ENCODE results near the gene ABCA5.

ABCA5 gene, protein sequence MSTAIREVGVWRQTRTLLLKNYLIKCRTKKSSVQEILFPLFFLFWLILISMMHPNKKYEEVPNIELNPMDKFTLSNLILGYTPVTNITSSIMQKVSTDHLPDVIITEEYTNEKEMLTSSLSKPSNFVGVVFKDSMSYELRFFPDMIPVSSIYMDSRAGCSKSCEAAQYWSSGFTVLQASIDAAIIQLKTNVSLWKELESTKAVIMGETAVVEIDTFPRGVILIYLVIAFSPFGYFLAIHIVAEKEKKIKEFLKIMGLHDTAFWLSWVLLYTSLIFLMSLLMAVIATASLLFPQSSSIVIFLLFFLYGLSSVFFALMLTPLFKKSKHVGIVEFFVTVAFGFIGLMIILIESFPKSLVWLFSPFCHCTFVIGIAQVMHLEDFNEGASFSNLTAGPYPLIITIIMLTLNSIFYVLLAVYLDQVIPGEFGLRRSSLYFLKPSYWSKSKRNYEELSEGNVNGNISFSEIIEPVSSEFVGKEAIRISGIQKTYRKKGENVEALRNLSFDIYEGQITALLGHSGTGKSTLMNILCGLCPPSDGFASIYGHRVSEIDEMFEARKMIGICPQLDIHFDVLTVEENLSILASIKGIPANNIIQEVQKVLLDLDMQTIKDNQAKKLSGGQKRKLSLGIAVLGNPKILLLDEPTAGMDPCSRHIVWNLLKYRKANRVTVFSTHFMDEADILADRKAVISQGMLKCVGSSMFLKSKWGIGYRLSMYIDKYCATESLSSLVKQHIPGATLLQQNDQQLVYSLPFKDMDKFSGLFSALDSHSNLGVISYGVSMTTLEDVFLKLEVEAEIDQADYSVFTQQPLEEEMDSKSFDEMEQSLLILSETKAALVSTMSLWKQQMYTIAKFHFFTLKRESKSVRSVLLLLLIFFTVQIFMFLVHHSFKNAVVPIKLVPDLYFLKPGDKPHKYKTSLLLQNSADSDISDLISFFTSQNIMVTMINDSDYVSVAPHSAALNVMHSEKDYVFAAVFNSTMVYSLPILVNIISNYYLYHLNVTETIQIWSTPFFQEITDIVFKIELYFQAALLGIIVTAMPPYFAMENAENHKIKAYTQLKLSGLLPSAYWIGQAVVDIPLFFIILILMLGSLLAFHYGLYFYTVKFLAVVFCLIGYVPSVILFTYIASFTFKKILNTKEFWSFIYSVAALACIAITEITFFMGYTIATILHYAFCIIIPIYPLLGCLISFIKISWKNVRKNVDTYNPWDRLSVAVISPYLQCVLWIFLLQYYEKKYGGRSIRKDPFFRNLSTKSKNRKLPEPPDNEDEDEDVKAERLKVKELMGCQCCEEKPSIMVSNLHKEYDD (N-terminal part only)

DNA sequence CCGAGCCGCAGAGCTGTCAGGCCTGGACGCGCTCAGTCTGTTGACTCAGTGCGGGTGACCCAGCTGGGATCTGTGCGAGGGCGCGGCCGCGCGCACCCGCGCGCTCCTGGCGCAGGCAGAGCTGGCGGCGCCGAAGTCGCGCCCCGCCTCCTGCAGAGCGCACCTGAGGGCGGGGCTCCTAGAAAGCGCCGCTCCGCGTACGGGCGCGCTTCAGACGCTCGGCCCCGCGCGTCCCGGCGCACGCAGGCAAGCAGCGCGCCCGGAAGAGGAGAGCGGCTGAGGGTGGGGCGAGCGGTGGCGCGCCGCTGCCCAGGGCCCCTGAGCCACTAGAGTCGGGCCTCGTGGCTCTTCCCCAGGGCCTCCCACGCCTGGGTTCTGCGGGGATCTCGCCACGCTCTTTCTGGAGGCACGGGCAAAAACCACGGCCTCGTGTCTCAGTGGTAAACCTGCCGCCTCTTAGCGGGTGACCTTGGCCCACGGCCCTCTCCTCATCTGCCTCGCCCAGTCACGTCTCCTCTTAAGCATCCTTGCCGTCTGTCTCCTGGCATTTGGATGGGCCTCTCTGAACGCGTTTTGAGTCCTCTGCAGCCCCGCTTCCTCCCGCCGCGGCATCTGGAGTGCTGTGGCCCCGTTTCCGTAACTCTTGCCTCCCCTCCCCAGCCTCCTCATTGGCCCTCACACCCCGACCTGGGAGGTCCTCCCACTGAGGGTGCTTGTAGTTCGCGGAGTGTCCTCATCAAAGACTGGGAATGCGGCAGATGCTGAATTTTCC lies at the start of gene ABCA5:
ABCA5 (minus strand) TSS at position 74 of the 772 bp plus-strand sequence. CDS start 12,718 bp downstream, outside the sequence.
- no peaks in the 10 kb centered on the region for H3K27me3 ChIP-seq (ENCODE audit: control insufficient read depth, insufficient read depth, low read length)
- peak within 1 kb of the TSS; percentile 95 for H3K9ac ChIP-seq (ENCODE audit: low read length)
- no peaks in the 10 kb centered on the region for H3K36me3 ChIP-seq (ENCODE audit: control insufficient read depth, insufficient read depth, low read length)
- H3K27ac ChIP-seq (ENCODE audit: low read depth, low read length): peak within 1 kb of the TSS; percentile 87
- peaks cover 3% of the 10 kb centered on the region for H3K4me1 ChIP-seq (ENCODE audit: control insufficient read depth, insufficient read depth, low read length)
- H3K4me3 ChIP-seq (ENCODE audit: low read length): peak within 1 kb of the TSS; percentile 98

DNA sequence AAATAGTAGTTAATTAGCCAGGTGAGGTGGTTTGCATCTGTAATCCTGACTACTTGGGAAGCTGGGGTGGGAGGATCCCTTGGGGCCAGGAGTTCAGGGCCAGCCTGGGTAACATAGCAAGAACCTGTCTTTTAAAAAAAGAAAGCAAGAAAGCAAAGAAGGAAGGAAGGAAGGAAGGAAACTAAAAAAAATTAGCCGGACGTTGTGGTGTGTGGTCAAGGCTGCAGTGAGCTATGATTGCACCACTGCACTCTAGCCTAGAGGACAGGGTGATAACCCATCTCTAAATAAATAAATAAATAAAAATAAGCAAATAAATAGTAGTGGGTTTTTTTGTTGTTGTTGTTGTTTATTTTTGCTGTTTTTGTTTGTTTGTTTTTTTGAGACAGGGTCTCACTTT lies 48.3 kb upstream of the ABCA5 start:
- Histone ChIP-seq H3K4me3 (ENCODE audit: low read length) (no peak overlapping the region), H3K36me3 (ENCODE audit: control insufficient read depth, insufficient read depth, low read length) (no peaks in the 10 kb centered on the region), H3K27me3 (ENCODE audit: control insufficient read depth, insufficient read depth, low read length) (no peaks in the 10 kb centered on the region), H3K9ac (ENCODE audit: low read length) (no peak overlapping the region), H3K27ac (ENCODE audit: low read depth, low read length) (no peak overlapping the region), H3K4me1 (ENCODE audit: control insufficient read depth, insufficient read depth, low read length) (no peaks in the 10 kb centered on the region)

DNA sequence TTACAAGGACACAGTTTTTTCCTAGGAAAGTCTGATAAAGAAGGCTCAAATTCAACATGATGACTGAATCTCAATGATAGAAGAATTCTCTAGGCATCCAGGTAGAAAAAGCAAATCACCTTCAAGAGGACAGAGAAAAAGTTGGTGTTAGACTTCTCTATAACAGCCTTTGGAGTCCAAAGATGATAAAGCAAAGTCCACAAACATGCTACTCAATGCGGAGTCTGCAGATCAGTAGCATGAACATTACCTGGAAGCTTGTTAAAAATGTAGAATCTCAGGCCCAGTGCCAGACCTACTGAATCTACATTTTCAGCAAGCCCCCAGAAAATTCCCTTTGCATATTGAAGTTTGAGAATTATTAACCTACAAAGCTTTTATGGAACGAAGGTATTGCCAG lies 46.1 kb upstream of the ABCA5 start:
- H3K9ac ChIP-seq (ENCODE audit: low read length): no peak overlapping the region
- no peaks in the 10 kb centered on the region for H3K4me1 ChIP-seq (ENCODE audit: control insufficient read depth, insufficient read depth, low read length)
- H3K27ac ChIP-seq (ENCODE audit: low read depth, low read length): no peak overlapping the region
- H3K4me3 ChIP-seq (ENCODE audit: low read length): no peak overlapping the region
- H3K36me3 ChIP-seq (ENCODE audit: control insufficient read depth, insufficient read depth, low read length): no peaks in the 10 kb centered on the region
- no peaks in the 10 kb centered on the region for H3K27me3 ChIP-seq (ENCODE audit: control insufficient read depth, insufficient read depth, low read length)

DNA sequence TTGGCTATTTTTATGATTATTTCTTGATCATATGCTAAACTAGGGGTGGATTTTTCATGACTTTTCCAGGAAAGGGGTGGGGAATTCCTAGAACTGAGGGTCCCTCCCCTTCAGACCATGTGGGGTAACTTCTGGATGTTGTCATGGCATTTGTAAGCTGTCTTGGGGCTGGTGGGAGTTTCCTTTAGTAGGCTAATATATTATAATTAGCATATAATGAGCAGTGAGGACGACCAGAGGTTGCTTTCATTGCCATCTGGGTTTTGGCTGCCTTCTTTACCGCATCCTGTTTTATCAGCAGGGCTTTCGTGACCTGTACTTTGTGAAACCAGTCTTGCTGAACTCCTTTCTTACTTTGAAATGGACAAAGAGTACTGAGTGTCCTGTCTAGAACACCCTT lies 40.4 kb upstream of the ABCA5 start:
- Histone ChIP-seq H3K9ac (ENCODE audit: low read length) (no peak overlapping the region), H3K4me1 (ENCODE audit: control insufficient read depth, insufficient read depth, low read length) (no peaks in the 10 kb centered on the region), H3K27ac (ENCODE audit: low read depth, low read length) (no peak overlapping the region), H3K27me3 (ENCODE audit: control insufficient read depth, insufficient read depth, low read length) (no peaks in the 10 kb centered on the region), H3K4me3 (ENCODE audit: low read length) (no peak overlapping the region), H3K36me3 (ENCODE audit: control insufficient read depth, insufficient read depth, low read length) (no peaks in the 10 kb centered on the region)

DNA sequence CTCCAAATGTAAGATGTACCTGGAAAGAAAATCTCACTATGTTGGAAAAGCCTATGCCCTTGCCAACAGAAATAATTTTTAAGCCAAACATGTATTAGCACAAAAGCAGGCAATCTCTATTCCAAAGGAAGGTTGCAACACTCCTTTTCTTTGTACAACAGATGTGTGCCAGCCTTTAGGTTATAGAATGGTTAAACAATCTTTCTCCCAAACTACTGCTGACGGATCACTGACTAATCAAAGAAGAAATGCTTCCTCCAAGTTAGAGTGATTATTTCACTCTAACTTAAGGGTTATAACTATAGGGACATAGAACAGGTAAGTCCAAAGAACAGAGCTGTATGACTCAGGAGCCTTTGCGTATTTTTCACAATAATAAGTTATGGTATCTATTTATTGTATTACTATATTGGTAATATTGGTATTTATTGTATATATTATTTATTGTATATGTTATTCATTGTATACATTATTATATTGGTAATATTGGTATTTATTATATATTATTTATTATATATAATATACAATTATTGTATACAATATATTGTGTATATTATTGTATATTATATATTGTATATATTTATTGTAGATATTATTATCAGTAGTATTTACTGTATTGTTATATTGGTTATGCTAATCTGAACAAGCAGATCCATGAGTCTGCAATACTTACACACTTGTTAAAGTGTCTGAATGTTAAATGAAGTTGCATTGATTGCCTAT lies 36.7 kb upstream of the ABCA5 start:
- Histone ChIP-seq H3K4me1 (ENCODE audit: control insufficient read depth, insufficient read depth, low read length) (no peaks in the 10 kb centered on the region), H3K36me3 (ENCODE audit: control insufficient read depth, insufficient read depth, low read length) (no peaks in the 10 kb centered on the region), H3K27ac (ENCODE audit: low read depth, low read length) (no peak overlapping the region), H3K9ac (ENCODE audit: low read length) (no peak overlapping the region), H3K4me3 (ENCODE audit: low read length) (no peak overlapping the region), H3K27me3 (ENCODE audit: control insufficient read depth, insufficient read depth, low read length) (no peaks in the 10 kb centered on the region)

DNA sequence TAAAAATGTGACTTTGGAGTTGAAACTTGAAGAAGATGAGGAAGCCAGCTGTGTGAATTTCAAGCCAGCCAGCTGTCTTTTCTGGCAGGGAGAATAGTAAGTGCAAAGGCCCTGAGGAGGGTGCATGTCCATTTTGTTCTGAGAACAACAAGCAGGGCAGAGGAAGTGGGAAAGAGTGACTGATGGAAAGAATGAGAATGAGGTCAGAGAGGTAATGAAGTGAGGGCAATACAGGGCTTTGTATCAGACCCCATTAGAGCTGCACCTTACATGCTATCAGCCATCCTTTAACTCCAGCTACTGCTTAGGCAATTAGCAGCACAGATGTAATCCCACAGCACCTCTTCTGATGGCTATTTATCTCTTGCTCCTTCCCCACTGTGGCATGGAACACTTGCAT lies 34.2 kb upstream of the ABCA5 start:
- no peak overlapping the region for H3K27ac ChIP-seq (ENCODE audit: low read depth, low read length)
- H3K4me3 ChIP-seq (ENCODE audit: low read length): no peak overlapping the region
- no peak overlapping the region for H3K9ac ChIP-seq (ENCODE audit: low read length)
- H3K27me3 ChIP-seq (ENCODE audit: control insufficient read depth, insufficient read depth, low read length): no peaks in the 10 kb centered on the region
- no peaks in the 10 kb centered on the region for H3K36me3 ChIP-seq (ENCODE audit: control insufficient read depth, insufficient read depth, low read length)
- no peaks in the 10 kb centered on the region for H3K4me1 ChIP-seq (ENCODE audit: control insufficient read depth, insufficient read depth, low read length)

DNA sequence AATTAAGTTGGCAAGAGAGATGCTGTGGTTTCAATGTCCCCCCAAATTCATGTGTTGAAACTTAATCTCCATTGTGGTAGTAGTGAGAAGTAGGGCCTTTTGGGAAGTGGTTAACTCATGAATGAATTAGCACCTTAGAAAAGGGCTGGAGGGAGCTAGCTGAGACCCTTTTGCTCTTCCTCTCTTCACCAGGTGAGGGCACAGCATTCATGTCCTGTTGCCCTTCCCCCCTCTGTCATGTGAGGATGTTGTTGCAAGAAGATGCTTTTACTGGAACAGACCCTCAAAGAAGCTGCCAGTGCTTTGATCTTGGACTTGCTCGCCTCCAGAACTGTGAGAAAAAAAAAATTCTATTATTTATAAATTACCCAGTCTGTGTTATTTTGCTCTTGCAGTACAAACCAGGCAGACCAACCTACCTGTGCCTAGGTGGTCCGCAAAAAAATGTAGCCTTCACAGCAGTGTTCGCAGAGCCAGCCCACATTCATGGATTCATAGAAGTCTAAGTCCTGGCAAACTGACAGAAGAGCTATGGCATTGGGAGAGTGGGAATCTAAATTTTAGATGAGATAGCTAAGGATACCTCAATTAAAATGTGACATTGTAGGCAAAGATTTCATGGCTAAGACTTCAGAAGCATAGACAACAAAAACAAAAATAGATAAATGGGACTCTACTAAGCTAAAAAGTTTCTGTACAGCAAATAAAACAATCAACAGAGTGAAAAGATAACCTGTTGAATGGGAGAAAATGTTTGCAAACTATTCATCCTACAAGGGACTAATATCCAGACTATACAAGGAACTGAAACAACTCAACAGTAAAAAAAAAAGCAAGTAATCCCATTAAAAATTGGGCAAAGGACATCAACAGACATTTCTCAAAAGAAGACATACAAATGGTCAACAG lies 32.0 kb upstream of the ABCA5 start:
- Histone ChIP-seq H3K27ac (ENCODE audit: low read depth, low read length) (no peak overlapping the region), H3K27me3 (ENCODE audit: control insufficient read depth, insufficient read depth, low read length) (no peaks in the 10 kb centered on the region), H3K4me3 (ENCODE audit: low read length) (no peak overlapping the region), H3K9ac (ENCODE audit: low read length) (no peak overlapping the region), H3K4me1 (ENCODE audit: control insufficient read depth, insufficient read depth, low read length) (no peaks in the 10 kb centered on the region), H3K36me3 (ENCODE audit: control insufficient read depth, insufficient read depth, low read length) (no peaks in the 10 kb centered on the region)

DNA sequence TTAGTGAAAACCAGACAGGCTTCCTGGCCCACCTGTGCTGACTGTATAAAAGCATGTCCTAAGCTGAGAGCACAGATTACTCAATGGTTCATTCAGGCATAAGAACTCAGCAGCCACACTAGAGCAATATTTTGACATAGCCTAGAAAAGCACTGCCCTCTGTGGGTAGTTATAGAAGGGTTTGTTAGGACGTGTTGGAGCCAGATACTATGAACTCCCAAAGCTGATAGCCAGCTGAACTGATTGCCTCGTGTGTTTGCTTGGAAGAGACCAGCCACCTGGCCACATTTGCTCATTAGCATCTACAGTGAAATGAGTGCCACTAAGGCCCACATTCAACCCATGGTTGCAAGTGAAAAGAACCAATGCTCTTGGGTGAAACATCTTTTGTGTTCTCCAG lies 30.8 kb upstream of the ABCA5 start:
- Histone ChIP-seq H3K9ac (ENCODE audit: low read length) (no peak overlapping the region), H3K4me1 (ENCODE audit: control insufficient read depth, insufficient read depth, low read length) (no peaks in the 10 kb centered on the region), H3K27me3 (ENCODE audit: control insufficient read depth, insufficient read depth, low read length) (no peaks in the 10 kb centered on the region), H3K27ac (ENCODE audit: low read depth, low read length) (no peak overlapping the region), H3K4me3 (ENCODE audit: low read length) (no peak overlapping the region), H3K36me3 (ENCODE audit: control insufficient read depth, insufficient read depth, low read length) (no peaks in the 10 kb centered on the region)

DNA sequence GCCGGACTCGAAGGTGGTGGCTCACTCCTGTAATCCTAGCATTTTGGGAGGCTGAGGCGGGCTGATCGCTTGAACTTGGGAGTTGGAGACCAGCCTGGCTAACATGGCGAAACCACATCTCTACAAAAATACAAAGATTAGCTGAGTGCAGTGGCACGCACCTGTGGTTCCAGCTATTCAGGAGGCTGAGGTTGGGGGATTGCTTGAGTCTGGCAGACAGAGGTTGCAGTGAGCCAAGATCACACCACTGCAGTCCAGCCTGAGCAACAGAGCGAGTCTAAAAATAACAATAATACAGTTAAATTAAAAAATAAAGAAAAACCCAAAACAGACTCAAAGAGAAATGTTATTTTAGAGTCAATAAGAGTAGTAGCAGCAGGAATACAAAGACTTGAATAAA lies 29.7 kb upstream of the ABCA5 start:
- Histone ChIP-seq H3K4me3 (ENCODE audit: low read length) (no peak overlapping the region), H3K36me3 (ENCODE audit: control insufficient read depth, insufficient read depth, low read length) (no peaks in the 10 kb centered on the region), H3K9ac (ENCODE audit: low read length) (no peak overlapping the region), H3K27ac (ENCODE audit: low read depth, low read length) (no peak overlapping the region), H3K27me3 (ENCODE audit: control insufficient read depth, insufficient read depth, low read length) (no peaks in the 10 kb centered on the region), H3K4me1 (ENCODE audit: control insufficient read depth, insufficient read depth, low read length) (no peaks in the 10 kb centered on the region)

DNA sequence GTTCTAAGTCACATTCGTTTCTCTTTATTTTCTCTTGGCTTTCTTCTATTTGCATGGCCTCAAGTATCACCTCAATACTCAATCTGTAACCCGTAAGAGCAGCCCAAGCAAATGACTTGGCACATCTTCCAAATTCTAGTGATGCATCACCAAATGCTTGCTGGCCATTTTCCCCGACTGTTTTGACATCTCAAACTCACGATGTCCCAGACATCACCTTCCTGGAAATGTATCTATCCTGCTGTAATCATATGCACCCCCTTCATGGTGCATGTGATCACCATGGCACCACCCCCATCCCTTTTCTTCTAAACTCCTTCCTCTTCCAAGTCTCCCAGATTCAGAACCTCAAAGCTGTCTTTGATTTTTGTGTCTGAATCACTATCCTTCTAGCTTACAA lies 24.0 kb upstream of the ABCA5 start:
- H3K36me3 ChIP-seq (ENCODE audit: control insufficient read depth, insufficient read depth, low read length): no peaks in the 10 kb centered on the region
- no peaks in the 10 kb centered on the region for H3K4me1 ChIP-seq (ENCODE audit: control insufficient read depth, insufficient read depth, low read length)
- H3K27me3 ChIP-seq (ENCODE audit: control insufficient read depth, insufficient read depth, low read length): no peaks in the 10 kb centered on the region
- H3K4me3 ChIP-seq (ENCODE audit: low read length): no peak overlapping the region
- H3K27ac ChIP-seq (ENCODE audit: low read depth, low read length): no peak overlapping the region
- H3K9ac ChIP-seq (ENCODE audit: low read length): no peak overlapping the region

Data from rectal smooth muscle tissue (tissue), 1 donor.